ENCODE data around the gene LRRC26.

The LRRC26 gene

DNA sequence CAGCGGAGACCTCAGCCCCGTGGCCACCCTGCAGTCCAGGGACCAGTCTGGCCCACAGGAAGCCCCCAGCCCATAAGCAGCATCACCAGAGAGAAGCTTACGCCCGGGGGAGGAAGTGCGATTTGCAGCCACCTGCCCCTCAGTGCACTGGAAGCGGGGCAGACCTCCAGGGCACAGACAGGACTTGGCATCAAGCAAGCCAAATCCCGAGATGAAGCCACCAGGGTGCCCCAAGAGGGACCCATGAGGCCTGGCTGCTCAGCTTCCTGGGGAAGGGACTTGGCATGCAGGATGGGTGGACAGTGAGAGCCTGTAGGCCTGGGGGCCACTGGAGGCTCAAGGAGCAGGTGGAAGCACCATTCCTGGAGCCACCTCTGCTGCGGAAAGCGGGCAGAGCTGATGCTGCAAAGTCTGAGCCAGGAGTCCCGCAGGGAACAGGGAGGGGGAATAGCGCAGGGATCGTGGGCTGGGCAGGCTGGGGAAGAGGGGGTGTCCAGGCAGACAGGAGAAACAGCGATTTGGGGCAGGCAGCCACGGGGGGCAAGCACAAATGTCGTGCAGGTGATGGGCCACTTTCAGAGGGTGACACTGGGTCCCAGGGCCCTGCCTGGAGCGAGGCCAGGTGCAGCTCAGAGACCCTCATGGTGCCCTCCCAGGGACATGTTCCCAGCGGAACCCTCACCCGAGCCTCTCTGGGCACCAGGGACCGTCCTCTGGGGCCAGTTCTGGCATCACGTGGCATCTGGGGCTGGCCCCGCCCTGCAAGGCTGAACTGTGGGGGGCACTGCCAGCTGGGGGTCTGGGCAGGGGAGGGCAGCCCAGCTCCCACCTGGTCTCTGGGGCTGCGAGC, 3.2 kb downstream of the LRRC26 start:
- no peak for DNase-seq (ENCODE audit: low read depth)

DNA sequence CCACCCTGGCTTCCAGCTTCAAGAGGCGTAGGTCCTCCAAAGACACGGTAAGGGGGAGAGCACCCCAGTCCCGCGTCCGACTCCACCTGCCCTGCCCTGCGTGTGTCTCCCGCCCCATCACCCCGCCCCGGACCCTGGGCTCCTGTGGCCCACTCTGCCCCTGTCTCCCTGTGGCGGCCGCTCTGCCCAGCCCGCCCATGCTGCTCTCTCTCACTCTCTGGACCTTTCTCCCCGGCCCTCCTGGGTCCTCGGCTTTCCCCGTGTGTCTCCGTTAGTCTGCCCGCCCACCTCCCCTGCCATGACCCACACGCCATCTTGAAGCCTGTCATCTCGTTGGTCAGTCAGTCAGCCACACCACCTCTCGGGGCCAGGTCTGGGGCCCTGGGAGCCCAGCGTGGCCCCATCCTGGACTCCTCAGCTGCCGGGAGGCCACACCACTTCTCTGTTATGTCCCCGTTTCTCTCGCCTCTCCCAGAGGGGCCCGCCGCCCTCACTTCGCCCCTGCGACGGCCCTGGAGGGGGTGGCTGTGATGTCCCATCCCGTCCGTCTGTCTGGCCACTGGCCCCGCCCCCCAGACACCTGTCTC, 4.5 kb downstream of the LRRC26 start:
- no peak for DNase-seq (ENCODE audit: low read depth)

DNA sequence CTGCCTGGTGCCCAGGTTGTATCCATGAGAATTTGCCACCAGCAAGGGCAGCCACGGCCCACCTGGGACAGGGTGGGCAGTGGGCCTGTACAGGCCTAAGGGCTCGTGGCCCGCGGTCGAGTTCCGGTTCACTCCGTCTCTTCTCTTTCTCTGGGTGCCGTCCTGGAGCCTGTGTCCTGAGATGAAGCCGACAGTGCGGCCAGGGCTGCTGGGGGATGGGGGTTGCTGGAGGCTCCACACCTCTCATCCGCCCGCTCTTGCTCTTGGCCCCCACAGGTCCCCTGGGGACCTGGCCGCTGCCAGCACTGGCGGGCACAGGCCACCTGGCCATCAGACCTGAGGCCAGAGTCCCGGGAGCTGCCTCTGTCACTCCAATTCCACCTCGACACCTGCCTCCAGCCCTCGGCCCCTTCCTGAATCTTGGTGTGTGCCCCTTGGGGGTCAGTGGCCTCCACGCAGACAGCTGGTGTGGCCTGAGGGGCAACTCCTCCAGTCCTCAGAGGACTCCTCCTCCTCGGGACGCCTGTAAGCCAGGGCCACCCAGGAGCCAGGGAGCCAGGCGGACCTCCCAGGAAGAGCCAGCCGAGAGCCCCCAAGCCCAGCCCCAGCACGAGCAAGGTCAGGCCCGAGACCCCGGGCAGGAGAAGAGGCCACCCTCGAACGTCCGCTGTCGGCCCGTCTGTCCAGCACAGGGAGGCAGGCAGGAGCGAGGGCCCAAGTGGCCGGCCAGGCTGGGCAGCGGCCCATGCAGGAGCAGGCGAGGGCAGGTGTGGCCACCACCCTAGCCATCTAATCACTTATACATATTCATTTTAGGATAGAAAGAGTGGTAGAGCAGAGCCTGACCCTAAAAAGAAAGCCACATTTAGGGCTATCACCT, 5.2 kb downstream of the LRRC26 start:
- no peak for DNase-seq (ENCODE audit: low read depth)

DNA sequence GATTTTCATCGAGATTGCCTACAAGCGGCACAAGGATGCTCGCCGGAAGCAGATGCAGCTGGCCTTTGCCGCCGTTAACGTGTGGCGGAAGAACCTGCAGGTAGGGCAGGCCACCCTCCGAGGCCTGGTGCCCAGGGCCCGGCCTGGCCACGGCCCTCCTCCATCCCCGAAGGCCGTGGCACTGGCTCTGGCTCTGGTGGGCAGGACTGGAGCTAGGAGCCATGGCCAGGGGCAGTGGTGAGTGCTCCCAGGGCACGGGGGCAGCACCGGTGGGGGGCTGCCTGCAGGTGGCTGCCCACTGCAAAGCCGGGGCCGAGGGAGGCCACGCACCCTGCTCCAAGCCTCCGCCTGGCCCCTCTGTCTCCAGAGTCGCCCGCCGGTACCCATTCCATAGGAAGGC, 6.0 kb downstream of the LRRC26 start:
- DNase-seq (ENCODE audit: low read depth): no peak

DNA sequence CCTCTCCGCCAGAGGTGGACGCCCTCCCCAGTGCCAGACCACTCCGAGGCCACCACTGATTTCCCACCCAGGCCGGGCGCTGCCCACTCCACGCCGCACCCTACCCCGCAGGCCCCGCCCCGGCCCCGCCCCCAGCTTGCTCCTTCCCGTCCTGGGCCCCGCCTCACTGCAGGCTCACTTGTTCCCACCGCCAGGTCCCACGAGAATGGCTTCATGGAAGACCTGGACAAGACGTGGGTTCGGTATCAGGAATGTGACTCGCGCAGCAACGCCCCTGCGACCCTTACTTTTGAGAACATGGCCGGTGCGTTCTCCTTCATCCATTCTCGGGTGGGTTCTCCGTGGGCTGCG, 6.5 kb downstream of the LRRC26 start:
- no peak for DNase-seq (ENCODE audit: low read depth)

DNA sequence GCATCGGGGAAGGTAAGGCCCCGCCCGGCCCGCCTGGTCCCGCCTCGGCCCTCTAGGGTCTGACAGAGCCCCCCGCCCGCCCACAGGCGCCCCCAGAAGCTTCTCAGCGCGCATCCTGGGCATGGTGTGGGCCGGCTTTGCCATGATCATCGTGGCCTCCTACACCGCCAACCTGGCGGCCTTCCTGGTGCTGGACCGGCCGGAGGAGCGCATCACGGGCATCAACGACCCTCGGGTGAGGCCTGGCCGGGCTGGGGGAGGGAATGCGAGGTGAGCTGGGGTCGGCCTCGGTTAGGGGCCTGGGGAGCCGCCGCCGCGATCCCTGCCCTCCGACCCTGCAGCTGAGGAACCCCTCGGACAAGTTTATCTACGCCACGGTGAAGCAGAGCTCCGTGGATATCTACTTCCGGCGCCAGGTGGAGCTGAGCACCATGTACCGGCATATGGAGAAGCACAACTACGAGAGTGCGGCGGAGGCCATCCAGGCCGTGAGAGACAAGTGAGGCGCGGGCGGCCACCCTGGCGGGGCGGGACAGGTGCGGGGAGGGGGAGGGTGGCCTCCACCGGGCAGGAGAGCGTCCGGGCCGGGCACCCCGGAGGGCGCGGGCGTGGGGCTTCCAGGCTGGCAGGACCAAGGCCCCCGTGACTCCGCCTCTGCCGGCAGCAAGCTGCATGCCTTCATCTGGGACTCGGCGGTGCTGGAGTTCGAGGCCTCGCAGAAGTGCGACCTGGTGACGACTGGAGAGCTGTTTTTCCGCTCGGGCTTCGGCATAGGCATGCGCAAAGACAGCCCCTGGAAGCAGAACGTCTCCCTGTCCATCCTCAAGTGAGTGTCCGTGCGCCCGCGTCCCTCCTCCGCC, 7.1 kb downstream of the LRRC26 start:
- peak; percentile 35 for DNase-seq (ENCODE audit: low read depth)

DNA sequence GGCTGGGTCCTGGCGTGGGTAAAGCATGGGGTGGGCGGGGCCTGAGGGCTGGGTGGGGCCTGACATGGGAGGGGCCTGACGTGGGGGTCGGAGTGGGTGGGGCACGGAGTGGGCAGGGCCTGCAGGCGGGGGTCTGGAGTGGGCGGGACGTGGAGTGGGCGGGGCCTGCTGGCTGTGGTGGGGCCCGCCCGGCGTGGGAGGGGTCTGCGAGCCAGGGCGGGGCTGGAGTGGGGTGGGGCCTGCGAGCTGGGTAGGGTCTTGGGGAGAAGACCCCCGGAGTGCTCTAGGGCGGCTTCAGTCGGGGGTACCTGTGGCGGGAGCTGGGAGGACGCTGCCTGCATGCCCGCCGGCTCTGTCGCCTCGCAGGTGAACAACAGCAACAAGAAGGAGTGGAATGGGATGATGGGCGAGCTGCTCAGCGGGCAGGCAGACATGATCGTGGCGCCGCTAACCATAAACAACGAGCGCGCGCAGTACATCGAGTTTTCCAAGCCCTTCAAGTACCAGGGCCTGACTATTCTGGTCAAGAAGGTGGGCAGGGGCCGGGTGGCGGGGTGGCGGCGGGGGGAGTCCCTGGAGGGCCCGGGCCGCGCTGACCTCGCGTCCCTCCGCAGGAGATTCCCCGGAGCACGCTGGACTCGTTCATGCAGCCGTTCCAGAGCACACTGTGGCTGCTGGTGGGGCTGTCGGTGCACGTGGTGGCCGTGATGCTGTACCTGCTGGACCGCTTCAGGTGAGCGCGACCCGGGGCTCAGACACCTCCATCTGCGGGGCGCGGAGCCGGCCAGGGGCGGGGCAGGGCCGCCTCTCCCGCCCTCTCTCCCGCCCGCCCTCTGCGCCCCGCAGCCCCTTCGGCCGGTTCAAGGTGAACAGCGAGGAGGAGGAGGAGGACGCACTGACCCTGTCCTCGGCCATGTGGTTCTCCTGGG, 8.0 kb downstream of the LRRC26 start:
- DNase-seq (ENCODE audit: low read depth): no peak

DNA sequence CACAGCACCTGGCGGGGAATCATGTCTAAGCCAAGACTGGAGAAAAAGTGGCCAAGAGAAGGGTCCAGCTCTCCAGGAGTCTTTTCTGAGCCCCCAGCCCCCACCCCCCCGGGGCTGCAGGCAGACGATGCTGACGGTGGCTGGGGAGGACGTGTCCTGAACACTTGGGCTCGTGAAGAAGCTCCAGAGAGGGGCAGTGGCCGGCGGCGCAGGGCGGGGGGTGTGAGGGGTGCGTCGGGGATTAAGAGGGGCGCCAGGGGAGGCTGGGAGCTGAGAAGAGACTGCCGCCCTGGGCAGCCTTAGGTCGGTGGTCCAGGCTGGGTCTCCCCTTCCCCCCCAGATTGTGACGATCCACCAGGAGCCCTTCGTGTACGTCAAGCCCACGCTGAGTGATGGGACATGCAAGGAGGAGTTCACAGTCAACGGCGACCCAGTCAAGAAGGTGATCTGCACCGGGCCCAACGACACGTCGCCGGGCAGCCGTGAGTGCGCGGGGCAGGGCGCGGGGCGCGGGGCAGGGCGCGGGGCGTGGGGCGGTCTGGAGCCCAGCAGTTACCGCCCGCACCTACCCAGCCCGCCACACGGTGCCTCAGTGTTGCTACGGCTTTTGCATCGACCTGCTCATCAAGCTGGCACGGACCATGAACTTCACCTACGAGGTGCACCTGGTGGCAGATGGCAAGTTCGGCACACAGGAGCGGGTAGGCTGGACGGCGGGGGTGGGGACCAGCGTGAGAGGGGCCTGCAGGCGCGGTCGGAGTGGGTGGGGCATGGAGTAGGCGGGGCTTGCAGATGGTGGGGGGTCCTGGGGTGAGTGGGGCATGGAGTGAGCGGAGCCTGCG, 8.9 kb downstream of the LRRC26 start:
- DNase-seq (ENCODE audit: low read depth): no peak

DNA sequence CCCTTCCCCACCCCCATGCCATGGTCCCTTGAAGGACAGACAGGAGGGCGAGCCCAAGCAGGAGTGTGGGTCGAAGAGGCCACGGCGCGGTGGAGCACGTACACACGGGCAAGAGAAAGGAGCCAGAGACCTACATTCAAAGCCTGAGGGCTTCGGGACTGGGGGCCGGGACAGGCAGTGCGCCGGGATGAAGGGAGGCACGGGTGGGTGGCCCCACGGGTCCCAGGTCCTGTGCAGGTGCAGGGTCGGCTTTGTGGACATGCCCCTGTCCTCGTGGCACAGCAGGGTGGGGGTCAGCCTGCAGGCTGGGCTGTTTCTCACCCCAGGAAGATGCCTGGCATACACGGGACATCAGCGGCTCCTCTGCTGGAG, 9.8 kb downstream of the LRRC26 start:
- DNase-seq (ENCODE audit: low read depth): no peak

DNA sequence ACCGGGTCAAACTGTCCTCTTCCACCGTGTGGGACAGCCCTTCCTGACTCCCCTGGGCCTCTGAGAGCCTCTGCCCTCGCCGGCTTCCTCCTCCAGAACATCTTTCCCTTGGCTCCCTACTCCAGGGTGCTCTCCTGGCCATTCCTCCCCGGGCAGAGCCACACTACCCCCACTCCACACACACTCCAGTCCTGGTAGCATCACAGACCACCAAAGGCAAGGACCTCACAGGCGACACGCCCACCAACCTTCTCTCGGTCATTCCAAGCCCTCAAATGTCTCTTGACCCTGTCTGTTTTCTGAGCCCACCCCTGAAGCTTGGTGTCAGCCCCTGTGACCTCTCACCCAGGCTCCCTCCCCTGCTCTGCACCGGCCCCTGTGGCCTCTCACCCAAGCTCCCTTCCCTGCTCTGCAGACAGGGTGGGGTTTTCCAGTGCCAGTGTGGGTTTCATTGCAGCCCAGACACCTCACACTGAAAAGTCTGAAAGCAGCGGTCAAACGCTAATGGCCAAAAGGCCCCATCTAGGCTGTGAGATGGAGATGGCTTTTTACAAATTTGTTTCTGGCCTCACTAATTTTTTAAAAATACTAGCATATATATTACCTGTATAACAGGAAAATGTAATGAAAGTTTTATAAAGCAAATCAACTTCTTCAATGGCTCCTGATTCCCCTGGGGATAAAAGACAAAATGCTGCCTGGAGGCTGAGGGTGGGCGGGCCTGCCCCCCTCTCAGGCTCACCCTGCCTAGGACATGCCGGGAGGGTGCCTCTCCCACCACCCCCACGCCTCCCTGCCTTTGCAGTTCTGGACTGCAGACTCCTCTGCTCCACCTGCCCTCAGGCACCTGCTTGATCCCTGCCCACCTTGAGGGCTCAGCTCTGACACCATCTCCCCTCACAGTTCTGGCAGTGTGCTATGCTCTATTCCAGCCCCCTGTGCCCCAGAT, 10.5 kb downstream of the LRRC26 start:
- no peak for DNase-seq (ENCODE audit: low read depth)

DNA sequence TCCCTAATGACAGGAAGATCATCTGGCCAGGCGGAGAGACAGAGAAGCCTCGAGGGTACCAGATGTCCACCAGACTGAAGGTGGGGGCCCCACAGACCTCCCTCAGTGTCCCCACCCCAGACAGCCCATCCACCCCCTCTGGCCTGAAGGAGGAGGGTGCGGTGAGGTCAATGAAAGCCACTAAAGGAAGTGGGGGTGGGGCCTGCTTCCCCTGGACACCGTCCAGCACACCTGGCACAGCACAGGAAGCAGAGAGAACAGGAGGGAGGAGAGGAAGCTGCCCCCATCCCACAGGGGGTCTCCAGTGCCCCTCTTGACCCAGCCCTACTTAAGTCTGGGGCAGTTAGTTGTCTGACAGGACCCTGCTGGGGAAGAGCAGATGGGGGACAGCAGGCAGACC, 11.2 kb downstream of the LRRC26 start:
- no peak for DNase-seq (ENCODE audit: low read depth)

DNA sequence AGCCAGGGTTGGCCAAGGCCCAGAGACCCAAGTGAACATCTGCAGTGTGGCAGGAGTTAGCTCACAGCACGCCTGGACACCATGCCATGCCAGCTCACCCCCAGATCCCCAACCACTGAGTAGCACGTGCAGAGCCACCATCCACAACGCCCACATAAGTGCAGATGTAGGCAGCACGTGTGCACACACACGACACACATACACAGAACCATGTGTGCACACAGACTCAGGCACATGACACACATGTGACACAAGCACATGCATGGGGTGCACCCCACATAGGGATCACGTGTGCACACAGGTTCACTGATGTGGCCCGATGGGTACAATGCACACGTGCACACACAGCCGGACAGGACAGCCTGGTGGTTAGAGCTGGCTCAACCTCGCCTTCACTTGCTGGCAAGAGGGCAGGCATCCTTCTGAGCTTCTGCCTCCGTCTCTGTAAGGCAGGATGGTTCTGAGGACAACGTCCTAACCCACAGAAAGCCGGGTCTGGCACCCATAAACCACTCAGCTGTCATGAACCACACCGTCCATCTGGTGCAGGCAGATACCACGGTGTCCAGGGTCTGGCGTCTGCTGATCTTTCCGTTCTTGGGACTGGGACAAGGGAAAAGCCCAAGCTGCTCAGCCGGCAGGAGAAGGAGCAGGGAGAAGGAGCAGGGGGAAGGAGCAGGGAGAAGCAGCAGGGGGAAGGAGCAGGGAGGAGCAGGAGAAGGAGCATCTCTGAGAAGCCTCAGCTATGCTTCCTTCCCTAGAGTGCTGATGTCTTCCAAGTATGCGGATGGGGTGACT, 12.0 kb downstream of the LRRC26 start:
- DNase-seq (ENCODE audit: low read depth): no peak

DNA sequence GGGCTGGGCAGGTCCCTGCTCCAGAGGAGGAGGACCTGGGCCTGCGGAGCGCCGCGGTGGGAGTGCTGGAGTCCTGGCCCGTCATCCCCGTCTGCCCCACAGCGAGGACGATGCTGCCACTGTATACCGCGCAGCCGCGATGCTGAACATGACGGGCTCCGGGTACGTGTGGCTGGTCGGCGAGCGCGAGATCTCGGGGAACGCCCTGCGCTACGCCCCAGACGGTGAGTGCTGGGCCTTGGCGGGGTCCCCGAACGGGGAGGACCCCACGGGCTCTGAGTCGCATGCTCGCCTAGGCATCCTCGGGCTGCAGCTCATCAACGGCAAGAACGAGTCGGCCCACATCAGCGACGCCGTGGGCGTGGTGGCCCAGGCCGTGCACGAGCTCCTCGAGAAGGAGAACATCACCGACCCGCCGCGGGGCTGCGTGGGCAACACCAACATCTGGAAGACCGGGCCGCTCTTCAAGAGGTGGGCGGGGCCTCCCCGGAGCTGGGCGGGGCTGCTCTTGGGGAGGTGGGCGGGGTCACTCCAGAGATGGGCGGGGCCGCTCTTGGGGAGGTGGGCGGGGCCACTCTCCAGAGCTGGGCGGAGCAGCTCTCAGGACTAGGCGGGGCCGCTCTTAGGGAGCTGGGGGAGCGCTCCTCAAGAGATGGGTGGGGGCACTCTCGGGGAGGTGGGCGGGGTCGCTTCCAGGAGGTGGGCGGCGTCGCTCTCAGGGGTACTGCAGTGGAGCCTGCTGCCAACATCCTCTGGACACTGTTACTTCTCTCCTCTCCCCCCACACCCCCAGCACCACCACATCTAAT, 13.1 kb downstream of the LRRC26 start:
- DNase-seq (ENCODE audit: low read depth): peak; percentile 47

DNA sequence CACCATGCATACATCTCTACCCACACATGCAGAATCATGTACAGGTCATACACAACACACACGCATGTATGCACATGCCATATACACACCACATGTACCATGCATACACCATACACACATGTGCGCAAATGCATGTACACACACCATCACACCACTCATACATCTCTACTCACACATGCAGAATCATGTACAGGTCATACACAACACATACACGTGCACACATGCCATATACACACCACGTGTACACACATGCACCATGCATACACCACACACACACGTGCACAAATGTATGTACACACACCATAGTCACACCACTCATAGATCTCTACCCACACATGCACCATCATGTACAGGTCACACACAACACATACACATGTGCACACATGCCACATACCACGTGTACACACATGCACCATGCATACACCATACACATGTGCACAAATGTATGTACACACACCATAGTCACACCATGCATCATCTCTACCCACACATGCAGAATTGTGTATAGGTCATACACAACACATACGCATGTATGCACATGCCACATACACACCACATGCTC, 16.9 kb downstream of the LRRC26 start:
- DNase-seq (ENCODE audit: low read depth): no peak

DNA sequence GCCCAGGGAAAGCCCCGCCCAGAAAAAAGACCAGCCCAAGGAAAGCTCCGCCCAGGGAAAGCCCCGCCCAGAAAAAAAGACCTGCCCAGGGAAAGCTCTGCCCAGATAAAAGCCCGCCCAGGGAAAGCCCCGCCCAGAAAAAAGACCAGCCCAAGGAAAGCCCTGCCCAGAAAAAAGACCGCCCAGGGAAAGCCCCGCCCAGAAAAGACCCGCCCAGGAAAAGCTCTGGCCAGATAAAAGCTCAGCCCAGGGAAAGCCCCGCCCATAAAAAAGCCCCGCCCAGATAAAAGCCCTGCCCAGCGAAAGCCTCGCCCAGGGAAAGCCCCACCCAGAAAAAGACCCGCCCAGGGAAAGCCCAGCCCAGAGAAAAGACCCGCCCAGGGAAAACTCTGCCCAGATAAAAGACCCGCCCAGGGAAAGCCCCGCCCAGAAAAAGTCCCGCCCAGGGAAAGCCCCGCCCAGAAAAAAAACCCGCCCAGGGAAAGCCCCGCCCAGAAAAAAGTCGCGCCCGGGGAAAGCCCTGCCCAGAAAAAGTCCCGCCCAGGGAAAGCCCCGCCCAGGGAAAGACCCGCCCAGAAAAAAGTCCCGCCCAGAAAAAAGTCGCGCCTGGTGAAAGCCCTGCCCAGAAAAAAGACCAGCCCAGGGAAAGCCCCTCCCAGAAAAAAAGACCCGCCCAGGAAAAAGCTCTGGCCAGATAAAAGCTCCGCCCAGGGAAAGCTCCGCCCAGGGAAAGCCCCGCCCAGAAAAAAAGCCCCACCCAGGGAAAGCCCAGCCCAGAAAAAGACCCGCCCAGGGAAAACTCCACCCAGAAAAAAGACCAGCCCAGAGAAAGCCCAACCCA, 19.0 kb downstream of the LRRC26 start:
- peak; percentile 39 for DNase-seq (ENCODE audit: low read depth)

Data from iris pigment epithelial cell (primary cell).